H1 (cell line): Measurements from ENCODE around the gene TRHDE. TPM values are rescaled to one million over a fixed set of nuclear protein-coding genes. Genes with fewer than 3 reads are reported as not detected.

Source experiments
- CTCF ChIA-PET: fragments of 300-600 bp; sonication (Branson Sonifier 250); formaldehyde crosslinking; loops from one replicate; lab custom pipeline; 2021; ENCODE audit not compliant: partially characterized antibody; lab: Charles Lee
- POLR2A ChIA-PET: fragments of 300-600 bp; sonication (Branson Sonifier 250); formaldehyde crosslinking; loops from one replicate; lab custom pipeline; 2021; ENCODE audit warnings: inconsistent platforms; ENCODE audit not compliant: partially characterized antibody; lab: Charles Lee
- DNase-seq, 2 experiments: peaks; one replicate each; pipeline versions ENCODE4 v3.0.0 to v3.0.0-alpha.2; 2010 to 2022; ENCODE audit warnings: low spot score in 2 of 2, low read depth in 1 of 2, mixed read lengths in 1 of 2
- FAIRE-seq: peaks from 2 replicates; lab custom pipeline; 2011; peaks lifted over from hg19 to GRCh38; lab: Jason Lieb, UNC
- H2AFZ ChIP-seq: 2 replicates; pipeline ENCODE4 v1.8.1; 2012; ENCODE audit warnings: low read length, inconsistent platforms
- H2AK5ac ChIP-seq: 2 replicates; pipeline ENCODE4 v1.6.1; 2013; ENCODE audit warnings: low read depth, low read length
- H2BK120ac ChIP-seq: replicated peaks from 2 replicates; pipeline ENCODE3; 2013; ENCODE audit warnings: low read depth, low read length, inconsistent platforms
- H2BK12ac ChIP-seq: 2 replicates; pipeline ENCODE4 v1.6.1; 2013; ENCODE audit warnings: low read depth, low read length
- H2BK15ac ChIP-seq: 2 replicates; pipeline ENCODE4 v1.6.1; 2013; ENCODE audit warnings: low read length
- H2BK20ac ChIP-seq: 2 replicates; pipeline ENCODE4 v1.6.1; 2013; ENCODE audit warnings: low read length
- H2BK5ac ChIP-seq: 2 replicates; pipeline ENCODE4 v1.6.1; 2013; ENCODE audit warnings: low read depth, low read length
- H3K14ac ChIP-seq: 2 replicates; pipeline ENCODE4 v1.6.1; 2013; ENCODE audit warnings: inconsistent platforms; ENCODE audit not compliant: insufficient read length
- H3K18ac ChIP-seq: 2 replicates; pipeline ENCODE4 v1.6.1; 2013; ENCODE audit warnings: low read length; ENCODE audit errors: extremely low read depth
- H3K23ac ChIP-seq: 2 replicates; pipeline ENCODE4 v1.6.1; 2013; ENCODE audit warnings: inconsistent platforms; ENCODE audit not compliant: insufficient read length
- H3K23me2 ChIP-seq: 2 replicates; pipeline ENCODE4 v1.6.1; 2013; ENCODE audit warnings: low read depth, low read length
- H3K27ac ChIP-seq: 2 replicates; pipeline ENCODE4 v1.6.1; 2011; ENCODE audit warnings: low read depth, low read length, inconsistent platforms
- H3K27me3 ChIP-seq, 4 experiments: replicated peaks in 1 of 4; 1 replicate in 1 of 4; 2 replicates in 3 of 4; pipeline versions ENCODE4 v1.6.1 to v1.8.1; 2011 to 2013; ENCODE audit warnings: low read length in 3 of 4, mild to moderate bottlenecking in 3 of 4, inconsistent platforms in 2 of 4, mixed read lengths in 2 of 4, moderate library complexity in 1 of 4; ENCODE audit not compliant: control insufficient read depth in 3 of 4, insufficient read depth in 3 of 4; ENCODE audit errors: extremely low read depth in 1 of 4
- H3K36me3 ChIP-seq, 4 experiments: 2 replicates each; pipeline versions ENCODE4 v1.6.1 to v1.8.1; 2011 to 2013; ENCODE audit warnings: mild to moderate bottlenecking in 4 of 4, low read length in 3 of 4, moderate library complexity in 2 of 4, control low read depth in 1 of 4, inconsistent platforms in 1 of 4; ENCODE audit not compliant: insufficient read depth in 4 of 4, control insufficient read depth in 2 of 4
- H3K4ac ChIP-seq: replicated peaks from 2 replicates; pipeline ENCODE3; 2013; ENCODE audit warnings: low read length, low read depth, mixed read lengths, inconsistent platforms; ENCODE audit not compliant: insufficient read length
- H3K4me1 ChIP-seq, 4 experiments: replicated peaks in 1 of 4; 1 replicate in 1 of 4; 2 replicates in 3 of 4; pipeline versions ENCODE4 v1.6.1 to v1.8.1; 2011 to 2013; ENCODE audit warnings: low read length in 3 of 4, inconsistent platforms in 2 of 4, mixed read lengths in 1 of 4; ENCODE audit not compliant: insufficient read depth in 4 of 4, control insufficient read depth in 3 of 4
- H3K4me2 ChIP-seq, 2 experiments: 2 replicates each; pipeline versions ENCODE4 v1.6.1 to v1.8.1; 2011 to 2013; ENCODE audit warnings: low read depth in 2 of 2, low read length in 2 of 2, control low read depth in 1 of 2, inconsistent platforms in 1 of 2, mild to moderate bottlenecking in 1 of 2; ENCODE audit not compliant: insufficient read depth in 1 of 2
- H3K4me3 ChIP-seq, 4 experiments: fragments of 200-600, 300-600 bp in 1 of 4; sonication (generic), shearing (Covaris generic), sonication (Bioruptor Twin) in 1 of 4; 2 replicates each; pipeline versions ENCODE4 v1.5.1 to v1.8.1; 2011 to 2016; ENCODE audit warnings: low read length in 4 of 4, low read depth in 3 of 4, control low read depth in 2 of 4, inconsistent platforms in 2 of 4, mild to moderate bottlenecking in 2 of 4, mixed read lengths in 1 of 4, moderate library complexity in 1 of 4; ENCODE audit not compliant: insufficient read depth in 2 of 4; ENCODE audit errors: extremely low read depth in 1 of 4
- H3K56ac ChIP-seq: replicated peaks from 2 replicates; pipeline ENCODE3; 2013; ENCODE audit warnings: low read depth, mild to moderate bottlenecking, mixed read lengths, low read length, inconsistent platforms; ENCODE audit not compliant: insufficient read length
- H3K79me1 ChIP-seq: 2 replicates; pipeline ENCODE4 v1.6.1; 2013; ENCODE audit warnings: low read depth, low read length, control low read depth
- H3K79me2 ChIP-seq, 2 experiments: 2 replicates each; pipeline versions ENCODE4 v1.6.1 to v1.8.1; 2012 to 2013; ENCODE audit warnings: low read length in 2 of 2, mild to moderate bottlenecking in 2 of 2, inconsistent platforms in 1 of 2; ENCODE audit not compliant: insufficient read depth in 2 of 2, control insufficient read depth in 1 of 2
- H3K9ac ChIP-seq, 4 experiments: replicated peaks in 1 of 4; 1 replicate in 1 of 4; 2 replicates in 3 of 4; pipeline versions ENCODE4 v1.6.1 to v1.8.1; 2011 to 2013; ENCODE audit warnings: low read depth in 3 of 4, low read length in 3 of 4, control low read depth in 2 of 4, mild to moderate bottlenecking in 2 of 4, moderate library complexity in 2 of 4, inconsistent platforms in 1 of 4; ENCODE audit errors: extremely low read depth in 1 of 4
- H3K9me3 ChIP-seq, 2 experiments: 2 replicates each; pipeline versions ENCODE4 v1.6.1 to v1.8.1; 2012 to 2013; ENCODE audit warnings: mild to moderate bottlenecking in 2 of 2, moderate library complexity in 2 of 2, control low read depth in 1 of 2, inconsistent platforms in 1 of 2, low read depth in 1 of 2, low read length in 1 of 2, mixed read lengths in 1 of 2; ENCODE audit not compliant: insufficient read depth in 2 of 2
- H4K20me1 ChIP-seq, 2 experiments: replicated peaks in 1 of 2; 2 replicates each; pipeline versions ENCODE3 to v1.8.1; 2011 to 2013; ENCODE audit warnings: inconsistent platforms in 2 of 2, low read length in 2 of 2, mild to moderate bottlenecking in 1 of 2; ENCODE audit not compliant: insufficient read depth in 2 of 2, control insufficient read depth in 1 of 2
- H4K5ac ChIP-seq: 2 replicates; pipeline ENCODE4 v1.6.1; 2013; ENCODE audit warnings: low read length, low read depth, mixed read lengths, inconsistent platforms; ENCODE audit not compliant: insufficient read length
- H4K8ac ChIP-seq: 2 replicates; pipeline ENCODE4 v1.8.0; 2013; ENCODE audit warnings: mild to moderate bottlenecking, moderate library complexity, low read length, inconsistent platforms; ENCODE audit not compliant: insufficient read depth; ENCODE audit errors: extremely low read depth
- H4K91ac ChIP-seq: replicated peaks from 2 replicates; pipeline ENCODE3; 2013; ENCODE audit warnings: low read length, mixed read lengths, inconsistent platforms; ENCODE audit not compliant: insufficient read length
- BCL11A ChIP-seq, 2 experiments: IDR thresholded peaks; one replicate each; pipeline ENCODE4 v1.6.1; 2011; ENCODE audit warnings: low read depth in 2 of 2, low read length in 2 of 2, mild to moderate bottlenecking in 2 of 2
- CTBP2 ChIP-seq: IDR thresholded peaks from 2 replicates; pipeline ENCODE4 v1.7.0; 2011; ENCODE audit warnings: borderline replicate concordance, mild to moderate bottlenecking, moderate library complexity, mixed read lengths, low read length; ENCODE audit not compliant: insufficient read depth, insufficient read length
- RAD21 ChIP-seq, 2 experiments: IDR thresholded peaks in 1 of 2; conservative IDR thresholded peaks in 1 of 2; 2 replicates each; pipeline ENCODE4 v1.6.1; 2011; ENCODE audit warnings: low read depth in 2 of 2, low read length in 2 of 2, improper control_type of control experiment in 1 of 2, inconsistent platforms in 1 of 2, mild to moderate bottlenecking in 1 of 2, moderate library complexity in 1 of 2
- RNF2 ChIP-seq: fragments of 200-900, 300-1000 bp; sonication (generic); IDR thresholded peaks from 2 replicates; pipeline ENCODE4 v1.7.1; 2016; ENCODE audit warnings: borderline replicate concordance, low read depth, mild to moderate bottlenecking, antibody characterized with exemption, low read length; ENCODE audit not compliant: poor library complexity, severe bottlenecking; ENCODE audit errors: missing control alignments
- SAP30 ChIP-seq: fragments of 300-600 bp; sonication (generic); IDR thresholded peaks from 2 replicates; pipeline ENCODE4 v1.7.1; 2012; ENCODE audit warnings: low read length, moderate library complexity, mild to moderate bottlenecking, inconsistent platforms; ENCODE audit not compliant: insufficient read depth, insufficient replicate concordance
- YY1 ChIP-seq: IDR thresholded peaks from 2 replicates; pipeline ENCODE4 v1.6.1; 2011; ENCODE audit warnings: low read depth, mild to moderate bottlenecking, low read length
- WGBS, 2 experiments: shearing (Covaris generic) in 1 of 2; methylation state at CpG; one replicate each; pipeline versions ENCODE4 v1.1.6 to v1.1.7; 2013 to 2015; ENCODE audit warnings: low lambda C conversion rate in 2 of 2, mixed read lengths in 2 of 2, inconsistent platforms in 1 of 2, low coverage in 1 of 2, missing lambda C conversion rate in 1 of 2; ENCODE audit not compliant: insufficient replicate concordance in 2 of 2, insufficient coverage in 1 of 2, insufficient read length in 1 of 2; ENCODE audit errors: extremely low coverage in 1 of 2, missing lambda C conversion rate in 1 of 2; 5-methylcytosine and 5-hydroxymethylcytosine counted together
- polyA plus RNA-seq, 7 experiments: library from polyadenylated mRNA; depleted of rRNA in 3 of 7; stranded (reverse) in 5 of 7; unstranded in 2 of 7; fragments of >200 nt in 5 of 7; fragments of 200-250 nt in 2 of 7; gene quantifications; 1 replicate in 5 of 7; 2 replicates in 1 of 7; 4 replicates in 1 of 7; pipeline versions ENCODE4 v1.2.1 to v1.2.3, GENCODE V29; 2011 to 2013; ENCODE audit warnings: missing spikeins in 2 of 7, mixed read lengths in 2 of 7
- total RNA-seq: library from RNA; stranded (reverse); fragmentation: NEBNext Ultra II Directional; extraction: Animal tissue kit (Norgen Biotek cat#: 25700); gene quantifications from 2 replicates; pipeline ENCODE4 v1.2.1, GENCODE V29; 2021

Gene TRHDE
- total and polyA plus RNA-seq, 2 of the 8 experiments (the other 6 are each of a cell fraction or from before 2014, with no cell fraction given), result 1.3 to 5.0 TPM

DNA sequence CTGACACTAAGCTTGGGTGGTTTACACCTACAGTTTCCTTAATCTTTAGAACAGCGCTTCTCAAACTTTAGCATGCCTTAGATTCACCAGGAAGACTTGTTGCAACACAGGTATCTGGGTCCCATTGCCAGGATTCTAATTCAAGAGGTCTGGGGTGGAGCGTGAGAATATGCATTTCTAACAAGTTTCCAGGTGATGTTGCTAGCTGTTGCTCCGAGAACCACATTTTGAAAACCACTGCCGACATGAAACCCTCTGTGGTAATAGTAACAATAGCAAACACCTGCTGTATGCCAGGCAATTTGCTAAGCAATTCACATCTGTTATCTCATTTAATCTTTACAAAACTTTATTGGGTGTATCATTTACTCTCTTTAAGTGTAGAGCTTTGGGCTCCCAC is 58.6 kb downstream of the TRHDE start:
- WGBS, 2 experiments, result 87% methylated on average over 4 of the region's 4 CpGs; no CpG with 5 or more reads in 1 of the 2 experiments
- no peak overlapping the region for H4K5ac ChIP-seq
- DNase-seq (no peak), FAIRE-seq (no peak)
- no peak overlapping the region for H3K23ac ChIP-seq
- H3K79me1 ChIP-seq, result no peaks in the 10 kb centered on the region
- H2BK120ac ChIP-seq, result no peak overlapping the region
- no peak overlapping the region for H2BK15ac ChIP-seq
- no peak overlapping the region for H3K4ac ChIP-seq
- no peak overlapping the region for H2AFZ ChIP-seq
- H3K9ac ChIP-seq, result no peak overlapping the region
- H3K56ac ChIP-seq, result no peak overlapping the region
- ChIA-PET POLR2A (no interaction called here), CTCF (interaction anchor here (0.6 to 2.7 kb wide), 8 partner anchors 14 to 196 kb away, joined by 3 to 7 read pairs (median 3); no protein-coding TSS in a partner anchor)
- peaks cover 0 to 3% (median 0%) of the 10 kb centered on the region in 4 experiments; a peak in 1 of 7 replicates for H3K4me1 ChIP-seq
- no peak overlapping the region for H3K4me2 ChIP-seq
- no peaks in the 10 kb centered on the region for H3K79me2 ChIP-seq
- no peak overlapping the region for H2BK12ac ChIP-seq
- H3K36me3 ChIP-seq, result no peaks in the 10 kb centered on the region
- no peak overlapping the region for H4K8ac ChIP-seq
- no peaks in the 10 kb centered on the region for H4K20me1 ChIP-seq
- no peak overlapping the region for H3K18ac ChIP-seq
- no peak overlapping the region for H3K27ac ChIP-seq
- H3K9me3 ChIP-seq, result no peaks in the 10 kb centered on the region
- H4K91ac ChIP-seq, result no peak overlapping the region
- no peak overlapping the region for H2BK20ac ChIP-seq
- H3K14ac ChIP-seq, result no peak overlapping the region
- H3K4me3 ChIP-seq, result no peak overlapping the region
- no peak overlapping the region for H2AK5ac ChIP-seq
- no peak overlapping the region for H2BK5ac ChIP-seq
- H3K27me3 ChIP-seq, result no peaks in the 10 kb centered on the region
- H3K23me2 ChIP-seq, result no peaks in the 10 kb centered on the region
- no peak for TF ChIP-seq CTBP2
- no peak for TF ChIP-seq BCL11A (IDR thresholded peaks at IDR 0.05; ENCODE audit: low read depth in 2 of 2, low read length in 2 of 2)
- no peak for TF ChIP-seq RAD21 (IDR thresholded peaks at IDR 0.05 in 1 of 2, conservative IDR thresholded peaks at IDR 0.05 in 1 of 2; ENCODE audit: low read depth in 2 of 2, low read length in 2 of 2)
- TF ChIP-seq YY1, result no peak
- TF ChIP-seq SAP30, result no peak
- TF ChIP-seq RNF2, result no peak
